ACC112 (cell line): ENCODE results near the gene EPB41L5.
"Not testable (repeated sequence)": the region's sequence is repeated elsewhere in the genome, so short reads cannot be mapped to it uniquely, and the experiment has no call there.

Experiments used
- H2AFZ ChIP-seq: fragments of 200-600 bp; sonication (generic); one replicate; pipeline ENCODE4 v1.6.0; 2017; ENCODE audit warnings: antibody characterized with exemption, low read length; ENCODE audit not compliant: unreplicated experiment
- H3K27ac ChIP-seq: fragments of 200-600 bp; sonication (generic); 2 replicates; pipeline ENCODE4 v1.5.1; 2014; ENCODE audit warnings: low read depth, mild to moderate bottlenecking, antibody characterized with exemption, low read length, moderate library complexity
- H3K27me3 ChIP-seq: fragments of 200-600 bp; sonication (generic); 2 replicates; pipeline ENCODE4 v1.6.1; 2014; ENCODE audit warnings: mild to moderate bottlenecking, antibody characterized with exemption, low read length, moderate library complexity, mixed read lengths; ENCODE audit not compliant: insufficient read depth
- H3K36me3 ChIP-seq: fragments of 200-600 bp; sonication (generic); 2 replicates; pipeline ENCODE4 v1.6.1; 2016; ENCODE audit warnings: mild to moderate bottlenecking, antibody characterized with exemption, low read length, moderate library complexity, mixed read lengths; ENCODE audit not compliant: insufficient read depth
- H3K4me1 ChIP-seq: fragments of 200-600 bp; sonication (generic); one replicate; pipeline ENCODE4 v1.6.1; 2016; ENCODE audit warnings: low read length, mixed read lengths; ENCODE audit not compliant: insufficient read depth, unreplicated experiment, control insufficient read depth
- H3K4me3 ChIP-seq: fragments of 200-600 bp; sonication (generic); 2 replicates; pipeline ENCODE4 v1.5.1; 2014; ENCODE audit warnings: mild to moderate bottlenecking, low read depth, low read length
- H3K79me2 ChIP-seq: fragments of 200-600 bp; sonication (generic); one replicate; pipeline ENCODE4 v1.6.0; 2016; ENCODE audit warnings: low read length; ENCODE audit not compliant: control insufficient read depth, unreplicated experiment, insufficient read depth

Gene EPB41L5

DNA sequence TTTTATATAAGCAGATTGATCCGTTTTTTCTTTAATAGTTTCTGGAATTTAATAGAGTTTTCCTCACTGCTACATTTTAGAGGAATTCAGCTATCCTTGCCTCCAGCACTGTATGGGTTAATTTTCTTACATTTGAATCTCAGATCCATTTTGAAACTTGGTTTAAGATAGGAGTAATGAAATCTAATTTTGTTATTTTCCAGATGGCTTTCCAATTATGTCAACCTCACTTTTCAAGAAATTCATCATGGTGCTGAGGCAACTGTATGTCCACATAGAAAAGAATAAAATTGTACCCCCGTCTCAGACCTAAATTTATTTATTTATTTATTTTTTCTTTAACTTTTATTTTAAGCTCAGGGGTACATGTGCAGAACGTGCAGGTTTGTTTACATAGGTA is 105.1 kb downstream of the EPB41L5 start:
- no peak overlapping the region for H2AFZ ChIP-seq
- H3K36me3 ChIP-seq, result peaks cover 7% of the 10 kb centered on the region; the same call in 1 of the 2 replicates
- no peaks in the 10 kb centered on the region for H3K4me1 ChIP-seq
- H3K79me2 ChIP-seq, result no peaks in the 10 kb centered on the region
- no peaks in the 10 kb centered on the region for H3K27me3 ChIP-seq
- no peak overlapping the region for H3K27ac ChIP-seq
- no peak overlapping the region for H3K4me3 ChIP-seq

DNA sequence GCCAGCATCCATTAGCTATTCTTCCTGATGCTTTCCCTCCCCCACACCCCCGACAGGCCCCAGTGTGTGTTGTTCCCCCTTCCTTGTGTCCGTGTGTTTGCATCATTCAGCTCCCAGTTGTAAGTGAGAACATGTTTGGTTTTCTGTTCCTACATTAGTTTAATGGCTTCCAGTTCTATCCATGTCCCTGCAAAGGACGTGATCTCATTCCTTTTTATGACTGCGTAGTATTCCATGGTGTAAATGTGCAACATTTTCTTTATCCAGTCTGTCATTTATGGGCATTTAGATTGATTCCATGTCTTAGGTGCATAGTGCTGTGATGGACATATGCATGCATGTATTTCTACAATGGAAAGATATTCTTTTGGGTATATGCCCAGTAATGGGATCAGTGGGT is 105.6 kb downstream of the EPB41L5 start:
- no peaks in the 10 kb centered on the region for H3K27me3 ChIP-seq

GRCh38 chr2:120121337-120121736 is 108.5 kb downstream of the EPB41L5 start:
- not testable (repeated sequence) for H3K27ac ChIP-seq, H3K4me3 ChIP-seq

More for the DNA sequence above, 105.6 kb downstream of the EPB41L5 start:
- Histone ChIP-seq H2AFZ (no peak overlapping the region), H3K79me2 (no peaks in the 10 kb centered on the region), H3K36me3 (peaks cover 7% of the 10 kb centered on the region; the same call in 1 of the 2 replicates), H3K4me1 (no peaks in the 10 kb centered on the region), H3K27ac (no peak overlapping the region), H3K4me3 (no peak overlapping the region)

DNA sequence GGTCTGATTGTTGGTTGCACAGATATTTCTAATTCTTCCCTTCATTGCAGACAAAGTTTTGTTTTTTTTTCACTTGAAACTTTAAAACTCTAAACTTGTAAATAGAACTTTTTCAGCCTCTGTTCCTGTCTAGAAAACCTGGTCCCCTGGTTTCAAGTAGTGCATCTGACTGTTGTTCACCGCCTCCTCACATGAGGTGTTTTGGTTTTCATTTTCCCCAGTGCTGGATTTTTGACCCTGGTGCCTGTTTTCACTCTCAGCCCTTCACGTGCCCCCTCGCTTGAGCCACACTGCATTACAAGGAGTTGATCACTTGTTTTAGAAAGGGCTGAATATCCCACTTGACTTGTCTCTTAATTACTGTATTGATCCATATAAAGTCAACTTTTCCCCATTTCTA is 110.2 kb downstream of the EPB41L5 start:
- Histone ChIP-seq H2AFZ (no peak overlapping the region), H3K27me3 (no peaks in the 10 kb centered on the region), H3K79me2 (no peaks in the 10 kb centered on the region), H3K27ac (no peak overlapping the region), H3K4me3 (no peak overlapping the region), H3K4me1 (no peaks in the 10 kb centered on the region), H3K36me3 (peaks cover 7% of the 10 kb centered on the region; the same call in 1 of the 2 replicates)

More at GRCh38 chr2:120121337-120121736, 108.5 kb downstream of the EPB41L5 start:
- not testable (repeated sequence) for H2AFZ ChIP-seq, H3K79me2 ChIP-seq, H3K36me3 ChIP-seq, H3K4me1 ChIP-seq, H3K27me3 ChIP-seq

- no peaks in the 10 kb centered on the region for H3K79me2 ChIP-seq
- no peaks in the 10 kb centered on the region for H3K36me3 ChIP-seq
- no peaks in the 10 kb centered on the region for H3K27me3 ChIP-seq
- H3K27ac ChIP-seq, result no peak overlapping the region
- no peak overlapping the region for H3K4me3 ChIP-seq
- H2AFZ ChIP-seq, result no peak overlapping the region
- no peaks in the 10 kb centered on the region for H3K4me1 ChIP-seq
Observed at GRCh38 chr2:120125195-120125594, 112.3 kb downstream of the EPB41L5 start.

DNA sequence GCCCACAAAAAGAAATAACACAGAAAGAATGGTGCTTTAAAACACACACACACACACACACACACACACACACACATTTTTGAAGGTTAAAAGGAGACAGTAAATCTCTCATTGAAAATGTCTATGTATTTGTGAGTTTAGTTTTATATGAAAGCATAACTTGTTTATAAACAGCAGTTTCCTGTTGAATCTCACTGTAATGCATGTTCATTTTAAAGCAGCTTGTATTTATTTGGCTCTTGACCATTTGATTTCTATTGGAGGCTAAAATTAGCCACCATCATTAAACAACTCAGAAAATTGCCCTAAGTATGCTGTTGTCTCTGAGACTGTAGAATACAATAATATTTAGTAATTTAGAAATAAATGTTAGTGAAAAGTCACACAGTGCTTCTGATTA is 115.3 kb downstream of the EPB41L5 start:
- H3K79me2 ChIP-seq, result no peaks in the 10 kb centered on the region
- no peak overlapping the region for H3K4me3 ChIP-seq
- no peak overlapping the region for H3K27ac ChIP-seq
- no peaks in the 10 kb centered on the region for H3K27me3 ChIP-seq
- H2AFZ ChIP-seq, result no peak overlapping the region
- H3K4me1 ChIP-seq, result peaks cover 15% of the 10 kb centered on the region
- H3K36me3 ChIP-seq, result no peaks in the 10 kb centered on the region

DNA sequence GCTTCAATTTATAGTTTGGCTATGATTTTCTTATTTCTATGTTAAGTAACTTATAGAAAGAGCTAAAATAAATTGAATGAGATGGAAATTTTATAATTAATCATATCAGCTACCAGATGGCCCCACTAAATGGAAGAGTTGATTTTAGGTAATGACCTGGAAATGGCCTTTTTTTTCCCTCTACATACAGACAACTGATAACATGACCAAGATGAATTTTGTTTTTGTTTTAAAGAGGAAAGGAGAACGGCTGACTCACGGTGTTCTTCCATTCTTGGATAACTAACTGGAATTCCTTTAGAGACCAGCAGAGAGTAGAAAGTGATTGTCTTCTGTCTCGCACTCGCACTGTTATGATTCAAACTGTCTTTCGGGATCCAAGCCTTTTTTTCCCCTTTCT is 119.3 kb downstream of the EPB41L5 start:
- no peaks in the 10 kb centered on the region for H3K79me2 ChIP-seq
- peak overlapping the region; percentile 10; the same call in 1 of the 2 replicates for H3K4me3 ChIP-seq
- peak overlapping the region; percentile 63 for H2AFZ ChIP-seq
- H3K27me3 ChIP-seq, result no peaks in the 10 kb centered on the region
- peaks cover 10% of the 10 kb centered on the region; the same call in 1 of the 2 replicates for H3K36me3 ChIP-seq
- peak overlapping the region; percentile 69 for H3K27ac ChIP-seq
- H3K4me1 ChIP-seq, result peaks cover 30% of the 10 kb centered on the region

- Histone ChIP-seq H3K36me3 (peaks cover 10% of the 10 kb centered on the region; the same call in 1 of the 2 replicates), H3K4me1 (peaks cover 30% of the 10 kb centered on the region), H3K4me3 (peak overlapping the region; percentile 10; the same call in 1 of the 2 replicates), H3K27ac (peak overlapping the region; percentile 69), H3K27me3 (no peaks in the 10 kb centered on the region), H3K79me2 (no peaks in the 10 kb centered on the region), H2AFZ (peak overlapping the region; percentile 63)
Observed at GRCh38 chr2:120132691-120133090, 119.8 kb downstream of the EPB41L5 start.

GRCh38 chr2:120133572-120134244 is 120.8 kb downstream of the EPB41L5 start:
- H3K27ac ChIP-seq, result peak overlapping the region; percentile 59
- no peak overlapping the region for H3K4me3 ChIP-seq
- H3K27me3 ChIP-seq, result no peaks in the 10 kb centered on the region
- H2AFZ ChIP-seq, result no peak overlapping the region
- H3K36me3 ChIP-seq, result peaks cover 10% of the 10 kb centered on the region; the same call in 1 of the 2 replicates
- peaks cover 30% of the 10 kb centered on the region for H3K4me1 ChIP-seq
- H3K79me2 ChIP-seq, result no peaks in the 10 kb centered on the region

DNA sequence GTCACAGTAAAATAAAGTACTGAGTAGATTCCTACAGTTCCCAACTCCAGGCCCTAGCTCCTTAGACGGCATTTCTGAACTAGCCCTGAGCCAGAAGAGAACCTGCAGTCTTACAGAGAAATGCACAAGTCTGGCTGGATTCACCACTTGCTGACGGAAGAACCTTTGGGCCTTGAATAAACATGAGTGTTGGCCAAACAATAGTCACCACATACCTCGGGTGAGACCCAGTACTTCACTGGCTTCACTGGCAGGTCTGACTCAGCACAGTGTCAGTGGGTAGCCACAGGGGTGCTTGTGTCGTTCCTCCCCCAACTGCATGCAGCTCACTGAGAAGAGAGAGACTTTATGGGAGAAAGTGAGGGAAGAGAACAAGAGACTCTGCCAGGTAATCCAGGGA is 121.4 kb downstream of the EPB41L5 start:
- peak overlapping the region; percentile 27; the same call in 1 of the 2 replicates for H3K4me3 ChIP-seq
- no peaks in the 10 kb centered on the region for H3K27me3 ChIP-seq
- no peaks in the 10 kb centered on the region for H3K79me2 ChIP-seq
- H3K36me3 ChIP-seq, result peaks cover 10% of the 10 kb centered on the region; the same call in 1 of the 2 replicates
- peaks cover 30% of the 10 kb centered on the region for H3K4me1 ChIP-seq
- H2AFZ ChIP-seq, result no peak overlapping the region
- peak overlapping the region; percentile 59 for H3K27ac ChIP-seq

DNA sequence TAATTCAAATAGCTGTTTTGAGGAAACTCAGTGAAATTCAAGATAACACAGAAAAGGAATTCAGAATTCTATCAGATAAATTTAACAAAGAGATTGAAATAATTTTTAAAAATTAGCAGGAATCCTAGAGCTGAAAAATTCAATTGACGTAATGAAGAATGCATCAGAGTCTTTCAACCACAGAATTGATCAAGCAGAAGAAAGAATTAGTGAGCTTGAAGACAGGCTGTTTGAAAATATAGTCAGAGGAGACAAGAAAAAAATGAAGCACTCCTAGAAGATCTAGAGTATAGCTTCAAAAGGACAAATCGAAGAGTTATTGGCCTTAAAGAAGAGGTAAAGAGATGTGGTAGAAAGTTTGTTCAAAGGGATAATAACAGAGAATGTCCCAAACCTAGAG is 122.1 kb downstream of the EPB41L5 start:
- peaks cover 30% of the 10 kb centered on the region for H3K4me1 ChIP-seq
- peak overlapping the region; percentile 52; the same call in 1 of the 2 replicates for H3K27ac ChIP-seq
- H3K4me3 ChIP-seq, H2AFZ ChIP-seq, H3K27me3 ChIP-seq, H3K79me2 ChIP-seq: not testable (repeated sequence)
- peaks cover 10% of the 10 kb centered on the region; the same call in 1 of the 2 replicates for H3K36me3 ChIP-seq
